H9 (cell line): ENCODE results near the gene CORIN. TPM values are rescaled to one million over a fixed set of nuclear protein-coding genes. Genes with fewer than 3 reads are reported as not detected.
"Not testable (repeated sequence)": the region's sequence is repeated elsewhere in the genome, so short reads cannot be mapped to it uniquely, and the experiment has no call there.

Experiments used
- DNase-seq: peaks from one replicate; pipeline ENCODE4 v3.0.0-alpha.2; 2017
- H2AFZ ChIP-seq: one replicate; pipeline ENCODE4 v1.6.1; 2013; ENCODE audit warnings: mild to moderate bottlenecking, low read length, control low read depth, moderate library complexity
- H2AK5ac ChIP-seq: 2 replicates; pipeline ENCODE4 v1.6.1; 2013; ENCODE audit warnings: low read length, control low read depth, mixed read lengths; ENCODE audit not compliant: insufficient read length
- H2BK120ac ChIP-seq: one replicate; pipeline ENCODE4 v1.6.1; 2013; ENCODE audit warnings: low read depth, mild to moderate bottlenecking, low read length, control low read depth, inconsistent platforms; ENCODE audit not compliant: poor library complexity, severe bottlenecking
- H2BK12ac ChIP-seq: 2 replicates; pipeline ENCODE4 v1.6.1; 2013; ENCODE audit warnings: low read length, control low read depth, mixed read lengths, low read depth; ENCODE audit not compliant: insufficient read length
- H2BK15ac ChIP-seq: 2 replicates; pipeline ENCODE4 v1.6.1; 2013; ENCODE audit warnings: low read depth, low read length, control low read depth
- H2BK20ac ChIP-seq: one replicate; pipeline ENCODE4 v1.6.1; 2013; ENCODE audit warnings: low read depth, mild to moderate bottlenecking, low read length, control low read depth, inconsistent platforms; ENCODE audit not compliant: poor library complexity, severe bottlenecking
- H2BK5ac ChIP-seq: 2 replicates; pipeline ENCODE4 v1.6.1; 2013; ENCODE audit warnings: low read length, control low read depth, mixed read lengths; ENCODE audit not compliant: insufficient read length
- H3K14ac ChIP-seq: 2 replicates; pipeline ENCODE4 v1.6.1; 2013; ENCODE audit warnings: low read length, control low read depth; ENCODE audit not compliant: insufficient read depth
- H3K18ac ChIP-seq: 2 replicates; pipeline ENCODE4 v1.6.1; 2013; ENCODE audit warnings: low read depth, mild to moderate bottlenecking, mixed read lengths, low read length, control low read depth; ENCODE audit not compliant: insufficient read length
- H3K23ac ChIP-seq: 2 replicates; pipeline ENCODE4 v1.6.1; 2013; ENCODE audit warnings: low read length, control low read depth, mixed read lengths, low read depth; ENCODE audit not compliant: insufficient read length
- H3K23me2 ChIP-seq: 2 replicates; pipeline ENCODE4 v1.6.1; 2013; ENCODE audit warnings: low read depth, mild to moderate bottlenecking, mixed read lengths, low read length, control low read depth; ENCODE audit not compliant: insufficient read length, poor library complexity, severe bottlenecking
- H3K27ac ChIP-seq: 2 replicates; pipeline ENCODE4 v1.5.1; 2013; ENCODE audit warnings: low read length, control low read depth, mixed read lengths, low read depth; ENCODE audit not compliant: insufficient read length
- H3K27me3 ChIP-seq: 2 replicates; pipeline ENCODE4 v1.6.1; 2013; ENCODE audit warnings: low read length, control low read depth, inconsistent platforms; ENCODE audit not compliant: insufficient read depth
- H3K4ac ChIP-seq: 2 replicates; pipeline ENCODE4 v1.6.1; 2013; ENCODE audit warnings: low read depth, mild to moderate bottlenecking, control low read depth, inconsistent platforms, low read length, moderate library complexity
- H3K4me1 ChIP-seq: 2 replicates; pipeline ENCODE4 v1.6.1; 2013; ENCODE audit warnings: low read length, control low read depth, inconsistent platforms; ENCODE audit not compliant: insufficient read depth
- H3K4me2 ChIP-seq: 2 replicates; pipeline ENCODE4 v1.6.1; 2013; ENCODE audit warnings: low read length, control low read depth, mixed read lengths; ENCODE audit not compliant: insufficient read length, insufficient read depth
- H3K56ac ChIP-seq: 2 replicates; pipeline ENCODE4 v1.6.1; 2013; ENCODE audit warnings: low read depth, mild to moderate bottlenecking, mixed read lengths, low read length, control low read depth; ENCODE audit not compliant: insufficient read length
- H3K79me1 ChIP-seq: 2 replicates; pipeline ENCODE4 v1.6.1; 2013; ENCODE audit warnings: low read depth, mild to moderate bottlenecking, moderate library complexity, low read length, control low read depth, inconsistent platforms; ENCODE audit not compliant: insufficient read depth, poor library complexity, severe bottlenecking
- H3K79me2 ChIP-seq: 2 replicates; pipeline ENCODE4 v1.6.1; 2013; ENCODE audit warnings: low read length, control low read depth, inconsistent platforms; ENCODE audit not compliant: insufficient read depth
- H3K9ac ChIP-seq: 2 replicates; pipeline ENCODE4 v1.6.1; 2013; ENCODE audit warnings: low read length, control low read depth, mixed read lengths; ENCODE audit not compliant: insufficient read length; ENCODE audit errors: extremely low read depth
- H3K9me3 ChIP-seq: one replicate; pipeline ENCODE4 v1.6.1; 2013; ENCODE audit warnings: low read depth, low read length, inconsistent platforms; ENCODE audit not compliant: control insufficient read depth
- H3T11ph ChIP-seq: one replicate; pipeline ENCODE4 v1.6.1; 2013; ENCODE audit warnings: mild to moderate bottlenecking, low read length, control low read depth, inconsistent platforms
- H4K20me1 ChIP-seq: one replicate; pipeline ENCODE4 v1.6.1; 2013; ENCODE audit not compliant: control insufficient read depth, insufficient read length, insufficient read depth
- H4K5ac ChIP-seq: 2 replicates; pipeline ENCODE4 v1.6.1; 2013; ENCODE audit warnings: low read depth, mild to moderate bottlenecking, mixed read lengths, low read length, control low read depth; ENCODE audit not compliant: insufficient read length
- H4K8ac ChIP-seq: replicated peaks from 2 replicates; pipeline ENCODE4 v1.6.1; 2013; ENCODE audit warnings: low read length, control low read depth, mixed read lengths, low read depth; ENCODE audit not compliant: insufficient read length
- H4K91ac ChIP-seq: 2 replicates; pipeline ENCODE4 v1.6.1; 2013; ENCODE audit warnings: low read depth, mild to moderate bottlenecking, moderate library complexity, mixed read lengths, low read length, control low read depth; ENCODE audit not compliant: insufficient read length
- H3K27ac Mint-ChIP-seq, 3 experiments: 2 replicates in 2 of 3; 3 replicates in 1 of 3; pipeline ENCODE4 v1.8.0; 2020 to 2021; ENCODE audit warnings: mixed read lengths in 3 of 3, mild to moderate bottlenecking in 1 of 3, moderate library complexity in 1 of 3
- H3K27me3 Mint-ChIP-seq: 2 replicates; pipeline ENCODE4 v1.8.0; 2021; ENCODE audit warnings: low read depth, mild to moderate bottlenecking, moderate library complexity, mixed read lengths
- H3K36me3 Mint-ChIP-seq, 3 experiments: 2 replicates in 2 of 3; 3 replicates in 1 of 3; pipeline ENCODE4 v1.8.0; 2020 to 2021; ENCODE audit warnings: low read depth in 3 of 3, mixed read lengths in 3 of 3; ENCODE audit not compliant: insufficient read depth in 1 of 3
- H3K4me1 Mint-ChIP-seq, 2 experiments: 2 replicates each; pipeline ENCODE4 v1.8.0; 2020; ENCODE audit warnings: mixed read lengths in 2 of 2
- H3K4me3 Mint-ChIP-seq, 2 experiments: 2 replicates in 1 of 2; 3 replicates in 1 of 2; pipeline ENCODE4 v1.8.0; 2020 to 2021; ENCODE audit warnings: mild to moderate bottlenecking in 2 of 2, mixed read lengths in 2 of 2, moderate library complexity in 1 of 2
- H3K9me3 Mint-ChIP-seq, 2 experiments: 2 replicates in 1 of 2; 3 replicates in 1 of 2; pipeline ENCODE4 v1.8.0; 2020; ENCODE audit warnings: mild to moderate bottlenecking in 2 of 2, mixed read lengths in 2 of 2, moderate library complexity in 1 of 2
- CTCF ChIP-seq: fragments of 200-600 bp; sonication (generic); conservative IDR thresholded peaks from 3 replicates; pipeline ENCODE4 v1.8.0; 2021; ENCODE audit warnings: antibody characterized with exemption, mild to moderate bottlenecking
- WGBS: extraction: QIAGEN DNeasy Blood & Tissue Kit; methylation state at CpG from one replicate; pipeline ENCODE4 v1.1.7; 2013; ENCODE audit warnings: missing lambda C conversion rate, low lambda C conversion rate, mixed read lengths; ENCODE audit not compliant: insufficient read length; ENCODE audit errors: extremely low coverage; 5-methylcytosine and 5-hydroxymethylcytosine counted together
- total RNA-seq: library from RNA; stranded (reverse); gene quantifications from 2 replicates; pipeline ENCODE4 v1.2.1, GENCODE V29; 2021

CORIN gene
- total RNA-seq, 1 experiment from 2014 or later: 0.39 TPM

- WGBS: no CpG with 5 or more reads among the region's 7 CpGs
- Mint-ChIP-seq H3K27me3 (no peaks in the 10 kb centered on the region; the same call in 1 of the 2 replicates), H3K9me3 (no peaks in the 10 kb centered on the region), H3K4me3 (no peak overlapping the region), H3K36me3 (no peaks in the 10 kb centered on the region), H3K27ac (no peak overlapping the region), H3K4me1 (no peaks in the 10 kb centered on the region)
- Histone ChIP-seq H3K9ac (no peak overlapping the region), H2AFZ (no peak overlapping the region), H3K23ac (no peak overlapping the region), H3K79me2 (no peaks in the 10 kb centered on the region), H4K8ac (no peak overlapping the region), H4K91ac (no peak overlapping the region), H2AK5ac (no peak overlapping the region), H4K20me1 (no peaks in the 10 kb centered on the region), H3K4me1 (no peaks in the 10 kb centered on the region), H3K9me3 (no peaks in the 10 kb centered on the region), H3K56ac (no peak overlapping the region), H3K14ac (no peak overlapping the region), H3K23me2 (no peaks in the 10 kb centered on the region), H3K4ac (no peak overlapping the region), H2BK15ac (no peak overlapping the region), H3K27me3 (no peaks in the 10 kb centered on the region), H2BK20ac (no peak overlapping the region), H3K79me1 (no peaks in the 10 kb centered on the region), H3T11ph (no peak overlapping the region), H2BK120ac (no peak overlapping the region), H4K5ac (no peak overlapping the region), H3K18ac (no peak overlapping the region), H2BK5ac (no peak overlapping the region), H3K27ac (no peak overlapping the region), H2BK12ac (no peak overlapping the region), H3K4me2 (no peak overlapping the region)
- DNase-seq: no peak
- no peak for TF ChIP-seq CTCF
These were observed 145.2 kb downstream of the CORIN start for GRCh38 chr4:47692691-47693090.

- not testable (repeated sequence) for H3K27ac ChIP-seq, H2BK12ac ChIP-seq, H3K36me3 Mint-ChIP-seq, H3K4me2 ChIP-seq, H4K8ac ChIP-seq, DNase-seq, H2BK15ac ChIP-seq, H3K27ac Mint-ChIP-seq, H3K9me3 ChIP-seq, H3K27me3 ChIP-seq, H3K79me2 ChIP-seq, H2BK5ac ChIP-seq, H4K20me1 ChIP-seq, H3K9ac ChIP-seq, H2AK5ac ChIP-seq, H4K5ac ChIP-seq, H2AFZ ChIP-seq, H3K4me1 Mint-ChIP-seq, H2BK120ac ChIP-seq, H3T11ph ChIP-seq, H3K27me3 Mint-ChIP-seq, H3K56ac ChIP-seq, H3K23ac ChIP-seq, H3K4ac ChIP-seq, H3K9me3 Mint-ChIP-seq, H3K23me2 ChIP-seq, H3K14ac ChIP-seq, H2BK20ac ChIP-seq, H3K79me1 ChIP-seq, H4K91ac ChIP-seq, H3K4me1 ChIP-seq, H3K4me3 Mint-ChIP-seq, H3K18ac ChIP-seq
- no CpG with 5 or more reads among the region's 1 CpG for WGBS
These were observed 146.0 kb downstream of the CORIN start for GRCh38 chr4:47691757-47692383.
